Measurements from ENCODE around the gene CAMTA1.
A peak's percentile ranks its signal among the peaks of the same experiment; 100 is the strongest.

CAMTA1 gene

GRCh38 chr1:7447093-7447492 lies 661.8 kb downstream of the CAMTA1 start:
- DNase-seq (ENCODE audit: low read depth) = no peak
- no peak for TF ChIP-seq CTCF (conservative IDR thresholded peaks at IDR 0.05; ENCODE audit: low read depth, low read length)
- H3K4me3 ChIP-seq (ENCODE audit: low read depth, low read length) = no peak overlapping the region

DNA sequence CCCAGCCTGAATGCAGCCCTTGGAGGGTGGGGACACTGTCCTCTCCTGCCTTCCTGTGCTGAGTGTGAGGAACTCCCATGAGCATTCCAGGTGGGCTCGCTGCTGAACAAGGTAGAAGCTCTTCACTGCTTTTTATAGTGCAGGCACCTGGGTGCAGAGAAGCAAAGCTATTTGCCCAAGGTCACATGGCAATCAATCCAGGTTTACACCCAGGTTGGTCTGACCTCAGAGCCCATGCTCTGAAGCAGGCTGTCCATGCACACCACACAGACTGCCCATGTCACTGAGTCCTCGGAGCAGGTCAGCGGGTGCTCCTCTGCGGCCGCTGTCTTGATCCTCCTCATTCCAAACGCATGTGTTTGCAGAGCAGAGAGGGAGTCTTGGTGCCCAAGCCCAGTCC lies 662.5 kb downstream of the CAMTA1 start:
- DNase-seq (ENCODE audit: low read depth) = no peak
- no peak for TF ChIP-seq CTCF (conservative IDR thresholded peaks at IDR 0.05; ENCODE audit: low read depth, low read length)
- H3K4me3 ChIP-seq (ENCODE audit: low read depth, low read length) = no peak overlapping the region

GRCh38 chr1:7448986-7449385 lies 663.7 kb downstream of the CAMTA1 start:
- no peak for TF ChIP-seq CTCF (conservative IDR thresholded peaks at IDR 0.05; ENCODE audit: low read depth, low read length)
- no peak for DNase-seq (ENCODE audit: low read depth)
- no peak overlapping the region for H3K4me3 ChIP-seq (ENCODE audit: low read depth, low read length)

DNA sequence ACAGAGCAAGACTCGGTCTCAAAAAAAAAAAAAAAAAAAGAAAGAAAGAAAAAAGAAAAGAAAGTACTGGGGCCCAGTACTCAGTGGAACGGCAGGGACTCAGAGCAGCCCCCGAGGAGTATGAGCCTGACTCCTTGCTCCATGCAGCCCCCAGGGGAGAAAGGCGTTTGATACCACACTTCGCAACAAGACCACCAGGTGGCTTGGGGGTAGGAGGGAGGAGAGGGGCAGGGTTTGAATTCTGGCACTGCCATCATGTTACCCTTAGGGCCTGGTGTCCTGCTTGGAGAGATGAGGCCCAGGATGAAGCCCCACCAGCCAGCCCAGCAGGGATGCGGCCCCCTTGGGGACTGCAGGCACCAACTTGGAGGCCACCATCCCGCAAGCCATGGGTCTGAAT lies 664.5 kb downstream of the CAMTA1 start:
- H3K4me3 ChIP-seq (ENCODE audit: low read depth, low read length) = no peak overlapping the region
- no peak for DNase-seq (ENCODE audit: low read depth)
- TF ChIP-seq CTCF (conservative IDR thresholded peaks at IDR 0.05; ENCODE audit: low read depth, low read length) = no peak

DNA sequence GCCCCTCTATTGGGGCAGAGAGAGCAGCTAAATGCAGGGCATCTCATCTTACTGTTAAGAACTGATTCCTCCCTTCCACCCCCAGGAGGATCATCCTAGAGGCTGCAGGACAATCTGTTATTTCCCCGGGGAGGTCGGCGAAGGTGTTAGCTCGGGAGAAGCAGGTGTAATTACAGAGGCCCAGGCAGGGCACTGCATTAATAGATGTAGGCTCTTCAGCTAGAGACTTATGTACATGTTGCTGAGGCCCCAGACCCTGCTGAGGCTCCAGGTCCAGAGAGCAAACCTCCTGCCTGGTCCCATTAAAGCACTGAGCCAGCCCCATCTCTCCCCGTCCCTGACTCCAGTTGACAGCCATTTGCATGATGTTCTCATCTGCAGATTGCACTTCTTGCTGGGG lies 665.6 kb downstream of the CAMTA1 start:
- no peak for TF ChIP-seq CTCF (conservative IDR thresholded peaks at IDR 0.05; ENCODE audit: low read depth, low read length)
- no peak overlapping the region for H3K4me3 ChIP-seq (ENCODE audit: low read depth, low read length)
- no peak for DNase-seq (ENCODE audit: low read depth)

DNA sequence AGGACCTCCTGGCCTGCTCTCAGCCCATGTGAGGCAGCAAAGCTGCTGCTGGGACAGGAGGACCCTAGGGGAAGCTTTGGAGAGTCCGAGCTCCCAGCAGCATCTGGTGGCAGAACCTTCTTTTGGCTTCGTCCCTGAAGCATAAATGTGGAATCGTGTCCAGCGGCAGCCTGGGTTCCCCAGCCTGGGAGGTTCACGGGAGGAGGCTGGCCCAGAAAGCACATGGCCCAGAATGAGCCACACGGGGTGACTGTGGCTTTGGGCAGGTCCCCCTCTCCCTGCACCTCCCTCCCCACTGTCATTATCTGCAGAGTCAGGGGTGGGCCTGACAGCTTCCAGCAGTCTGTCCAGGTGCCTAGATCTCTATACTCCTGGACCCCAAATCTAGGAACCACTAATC lies 667.8 kb downstream of the CAMTA1 start:
- H3K4me3 ChIP-seq (ENCODE audit: low read depth, low read length) = no peak overlapping the region
- no peak for TF ChIP-seq CTCF (conservative IDR thresholded peaks at IDR 0.05; ENCODE audit: low read depth, low read length)
- no peak for DNase-seq (ENCODE audit: low read depth)

GRCh38 chr1:7454052-7454815 lies 669.0 kb downstream of the CAMTA1 start:
- TF ChIP-seq CTCF (conservative IDR thresholded peaks at IDR 0.05; ENCODE audit: low read depth, low read length) = peak; percentile 72
- peak; percentile 43 for DNase-seq (ENCODE audit: low read depth)
- no peak overlapping the region for H3K4me3 ChIP-seq (ENCODE audit: low read depth, low read length)

All from choroid plexus epithelial cell (primary cell).